ENCODE results near the gene CACNA1I.

Gene CACNA1I

GRCh38 chr22:39569066-39569465, 1.5 kb upstream of the CACNA1I start:
- DNase-seq (ENCODE audit: low read depth) = no peak
- no peak for TF ChIP-seq CTCF (IDR thresholded peaks at IDR 0.05; ENCODE audit: control insufficient read depth, extremely low read depth, insufficient read depth)
- no peak overlapping the region for H3K4me3 ChIP-seq (ENCODE audit: low read depth, low read length)

DNA sequence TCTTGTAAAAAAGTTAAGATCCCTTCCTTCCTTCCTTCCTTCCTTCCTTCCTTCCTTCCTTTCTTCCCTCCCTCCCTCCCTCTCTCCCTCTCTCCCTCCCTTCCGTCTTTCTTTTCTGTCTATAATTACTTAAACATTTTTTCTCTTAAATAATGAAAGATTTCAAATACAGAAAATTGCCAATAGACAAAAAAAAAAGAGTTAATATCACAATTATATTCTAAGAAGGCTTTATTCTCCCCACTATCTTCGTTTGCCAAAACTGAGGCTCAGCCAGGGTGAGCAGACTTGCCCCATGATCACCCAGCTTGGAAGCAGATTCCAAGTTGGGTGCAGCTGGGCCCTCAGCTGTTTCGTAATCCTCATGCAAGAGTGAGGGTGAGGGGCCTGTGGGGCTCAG, 327 bp upstream of the CACNA1I start:
- no peak for DNase-seq (ENCODE audit: low read depth)
- H3K4me3 ChIP-seq (ENCODE audit: low read depth, low read length) = no peak overlapping the region
- no peak for TF ChIP-seq CTCF (IDR thresholded peaks at IDR 0.05; ENCODE audit: control insufficient read depth, extremely low read depth, insufficient read depth)

DNA sequence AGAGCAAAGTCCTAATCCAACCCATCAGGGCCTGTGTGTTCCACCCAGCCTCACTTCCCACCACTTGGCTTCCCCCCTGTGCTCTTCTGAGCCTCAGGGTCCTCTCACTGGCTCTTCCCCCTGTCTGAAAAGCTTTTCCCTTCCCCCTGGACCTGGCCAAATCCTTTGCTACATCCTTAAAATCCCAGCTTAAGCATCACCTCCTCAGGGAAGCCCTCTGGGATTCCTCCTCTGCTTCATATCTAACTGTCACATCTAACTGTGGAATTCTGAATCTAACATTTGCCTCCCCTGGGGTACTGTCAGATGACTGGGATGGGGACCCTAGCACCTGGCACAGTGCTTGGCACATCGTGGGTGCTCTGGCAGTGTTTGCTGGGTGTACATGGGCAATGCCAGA, 985 bp downstream of the CACNA1I start:
- no peak for DNase-seq (ENCODE audit: low read depth)
- TF ChIP-seq CTCF (IDR thresholded peaks at IDR 0.05; ENCODE audit: control insufficient read depth, extremely low read depth, insufficient read depth) = no peak
- H3K4me3 ChIP-seq (ENCODE audit: low read depth, low read length) = no peak overlapping the region

- no peak for TF ChIP-seq CTCF (IDR thresholded peaks at IDR 0.05; ENCODE audit: control insufficient read depth, extremely low read depth, insufficient read depth)
- H3K4me3 ChIP-seq (ENCODE audit: low read depth, low read length) = no peak overlapping the region
- no peak for DNase-seq (ENCODE audit: low read depth)
Measured at GRCh38 chr22:39574779-39575551, 4.4 kb downstream of the CACNA1I start.

- no peak for TF ChIP-seq CTCF (IDR thresholded peaks at IDR 0.05; ENCODE audit: control insufficient read depth, extremely low read depth, insufficient read depth)
- no peak for DNase-seq (ENCODE audit: low read depth)
- no peak overlapping the region for H3K4me3 ChIP-seq (ENCODE audit: low read depth, low read length)
Measured at GRCh38 chr22:39575552-39575825, 4.9 kb downstream of the CACNA1I start.

DNA sequence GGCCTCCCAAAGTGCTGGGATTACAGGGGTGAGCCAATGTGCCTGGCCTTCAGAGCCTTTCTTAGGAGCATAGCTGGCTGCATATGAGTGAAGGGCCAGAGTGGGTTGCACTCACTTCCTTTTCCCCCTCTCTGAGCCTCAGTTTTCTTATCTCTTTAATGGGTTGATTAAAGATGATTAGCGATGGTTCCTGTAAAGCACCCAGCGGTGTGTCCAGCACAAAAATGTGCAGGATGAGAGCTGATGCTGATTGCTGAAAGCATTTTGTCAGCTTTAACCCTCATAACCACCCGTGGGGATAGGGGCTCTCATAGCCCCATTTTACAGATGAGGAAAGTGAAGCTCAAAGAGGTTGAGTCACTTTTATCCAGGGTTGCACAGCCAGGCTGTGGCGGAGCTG, 5.5 kb downstream of the CACNA1I start:
- no peak for DNase-seq (ENCODE audit: low read depth)
- no peak for TF ChIP-seq CTCF (IDR thresholded peaks at IDR 0.05; ENCODE audit: control insufficient read depth, extremely low read depth, insufficient read depth)
- H3K4me3 ChIP-seq (ENCODE audit: low read depth, low read length) = no peak overlapping the region

GRCh38 chr22:39577366-39577765, 6.8 kb downstream of the CACNA1I start:
- H3K4me3 ChIP-seq (ENCODE audit: low read depth, low read length) = no peak overlapping the region
- DNase-seq (ENCODE audit: low read depth) = no peak
- TF ChIP-seq CTCF (IDR thresholded peaks at IDR 0.05; ENCODE audit: control insufficient read depth, extremely low read depth, insufficient read depth) = no peak

Data from LNCaP clone FGC (cell line).